Neuronal stem cell (in vitro differentiated cells): ENCODE measurements around the gene CTPS1.

Source experiments
- DNase-seq: peaks from one replicate; pipeline ENCODE4 v3.0.0-alpha.2; 2013; ENCODE audit warnings: low spot score
- H2AFZ ChIP-seq: one replicate; pipeline ENCODE4 v1.6.1; 2013; ENCODE audit warnings: mild to moderate bottlenecking, low read length, inconsistent platforms
- H2AK5ac ChIP-seq: 2 replicates; pipeline ENCODE4 v1.6.1; 2013; ENCODE audit warnings: low read depth, mild to moderate bottlenecking, inconsistent platforms, low read length, moderate library complexity, mixed read lengths
- H2BK120ac ChIP-seq: 2 replicates; pipeline ENCODE4 v1.6.1; 2013; ENCODE audit warnings: low read depth, mild to moderate bottlenecking, inconsistent platforms, low read length, moderate library complexity, mixed read lengths
- H2BK12ac ChIP-seq: one replicate; pipeline ENCODE4 v1.6.1; 2013; ENCODE audit warnings: low read length, inconsistent platforms
- H2BK15ac ChIP-seq: 2 replicates; pipeline ENCODE4 v1.6.1; 2013; ENCODE audit warnings: mild to moderate bottlenecking, low read length, inconsistent platforms, mixed read lengths
- H2BK5ac ChIP-seq: one replicate; pipeline ENCODE4 v1.6.1; 2013; ENCODE audit warnings: inconsistent platforms, mild to moderate bottlenecking, low read length, moderate library complexity
- H3K14ac ChIP-seq: one replicate; pipeline ENCODE4 v1.6.1; 2013; ENCODE audit warnings: low read length, inconsistent platforms
- H3K18ac ChIP-seq: 2 replicates; pipeline ENCODE4 v1.6.1; 2013; ENCODE audit warnings: low read length, inconsistent platforms
- H3K23ac ChIP-seq: 2 replicates; pipeline ENCODE4 v1.6.1; 2013; ENCODE audit warnings: low read depth, mild to moderate bottlenecking, mixed read lengths, low read length, inconsistent platforms; ENCODE audit not compliant: poor library complexity
- H3K27ac ChIP-seq: replicated peaks from 3 replicates; pipeline ENCODE4 v1.5.1; 2013; ENCODE audit warnings: low read length, inconsistent platforms
- H3K27me3 ChIP-seq, 3 experiments: 2 replicates each; pipeline ENCODE4 v1.6.1; 2013; ENCODE audit warnings: low read length in 3 of 3, mild to moderate bottlenecking in 2 of 3, inconsistent platforms in 1 of 3, low read depth in 1 of 3, mixed read lengths in 1 of 3, moderate library complexity in 1 of 3; ENCODE audit not compliant: control insufficient read depth in 3 of 3, insufficient read depth in 3 of 3
- H3K36me3 ChIP-seq, 2 donors: replicated peaks in 1 of 2; 2 replicates each; pipeline ENCODE4 v1.6.1; 2013; ENCODE audit warnings: low read length in 2 of 2; ENCODE audit not compliant: control insufficient read depth in 2 of 2, insufficient read depth in 2 of 2
- H3K4ac ChIP-seq: 2 replicates; pipeline ENCODE4 v1.6.1; 2013; ENCODE audit warnings: inconsistent platforms, mild to moderate bottlenecking, low read length, moderate library complexity
- H3K4me1 ChIP-seq, 2 donors: 1 replicate in 1 of 2; 2 replicates in 1 of 2; pipeline ENCODE4 v1.6.1; 2013; ENCODE audit warnings: low read length in 2 of 2, low read depth in 1 of 2; ENCODE audit not compliant: control insufficient read depth in 2 of 2, insufficient read depth in 1 of 2
- H3K4me2 ChIP-seq: one replicate; pipeline ENCODE4 v1.6.1; 2013; ENCODE audit warnings: mild to moderate bottlenecking, low read length, inconsistent platforms; ENCODE audit not compliant: insufficient read depth, poor library complexity, severe bottlenecking
- H3K4me3 ChIP-seq, 2 donors: 2 replicates each; pipeline ENCODE4 v1.5.1; 2013; ENCODE audit warnings: low read length in 2 of 2, mild to moderate bottlenecking in 2 of 2, inconsistent platforms in 1 of 2, moderate library complexity in 1 of 2
- H3K79me1 ChIP-seq: one replicate; pipeline ENCODE4 v1.6.1; 2013; ENCODE audit warnings: low read depth, mild to moderate bottlenecking, inconsistent platforms, low read length, moderate library complexity
- H3K9ac ChIP-seq: one replicate; pipeline ENCODE4 v1.6.1; 2013; ENCODE audit warnings: mild to moderate bottlenecking, low read depth, low read length, inconsistent platforms; ENCODE audit not compliant: poor library complexity
- H3K9me3 ChIP-seq, 2 donors: replicated peaks in 1 of 2; 2 replicates each; pipeline versions ENCODE3 to v1.6.1; 2013; ENCODE audit warnings: low read length in 2 of 2, mild to moderate bottlenecking in 2 of 2, inconsistent platforms in 1 of 2, low read depth in 1 of 2, mixed read lengths in 1 of 2, moderate library complexity in 1 of 2; ENCODE audit not compliant: control insufficient read depth in 2 of 2, insufficient read depth in 1 of 2
- H4K8ac ChIP-seq: one replicate; pipeline ENCODE4 v1.6.1; 2013; ENCODE audit warnings: low read depth, mild to moderate bottlenecking, inconsistent platforms, low read length, moderate library complexity
- H4K91ac ChIP-seq: one replicate; pipeline ENCODE4 v1.6.1; 2013; ENCODE audit warnings: low read length, low read depth, mild to moderate bottlenecking, inconsistent platforms; ENCODE audit not compliant: poor library complexity
- WGBS, 2 donors: extraction: QIAGEN DNeasy Blood & Tissue Kit; methylation state at CpG; one replicate each; pipeline ENCODE4 v1.1.7; 2013; ENCODE audit warnings: missing lambda C conversion rate in 2 of 2, mixed read lengths in 1 of 2; ENCODE audit not compliant: insufficient read length in 2 of 2, insufficient replicate concordance in 1 of 2; ENCODE audit errors: extremely low coverage in 2 of 2; 5-methylcytosine and 5-hydroxymethylcytosine counted together

CTPS1 gene

DNA sequence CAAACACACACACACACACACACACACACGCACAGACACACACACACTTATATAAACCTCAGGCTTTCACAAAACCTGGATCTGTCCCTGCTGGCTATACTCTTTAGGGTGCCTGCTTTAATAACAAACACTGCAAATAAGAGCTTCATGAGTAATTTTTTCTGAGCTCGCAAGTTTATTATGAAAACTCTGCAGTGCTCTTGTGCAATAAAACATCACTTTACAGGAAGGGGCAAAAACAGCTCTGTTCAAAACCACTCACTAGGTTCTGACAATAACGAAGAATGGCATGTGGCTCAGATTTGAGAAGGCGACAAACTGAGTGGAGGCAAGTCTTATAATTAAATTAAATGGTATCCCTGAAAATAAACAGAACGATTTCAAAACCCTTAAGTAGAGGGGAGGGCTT lies 42.6 kb upstream of the CTPS1 start:
- no peak overlapping the region for H2AK5ac ChIP-seq
- DNase-seq, result no peak
- no peak overlapping the region for H2BK120ac ChIP-seq
- H3K79me1 ChIP-seq, result no peaks in the 10 kb centered on the region
- no peak overlapping the region for H3K23ac ChIP-seq
- H3K4me1 ChIP-seq, result peaks cover 0 to 2% of the 10 kb centered on the region in 2 donors
- no peak overlapping the region for H3K18ac ChIP-seq
- no peak overlapping the region for H2BK5ac ChIP-seq
- H3K9me3 ChIP-seq, result no peaks in the 10 kb centered on the region
- peaks cover 0 to 2% (median 0%) of the 10 kb centered on the region in 3 experiments for H3K27me3 ChIP-seq
- no peak overlapping the region for H4K8ac ChIP-seq
- H3K4me2 ChIP-seq, result no peak overlapping the region
- H3K4ac ChIP-seq, result no peak overlapping the region
- no peak overlapping the region for H2BK12ac ChIP-seq
- no peak overlapping the region for H3K14ac ChIP-seq
- no peaks in the 10 kb centered on the region for H3K36me3 ChIP-seq
- no peak overlapping the region for H4K91ac ChIP-seq
- no peak overlapping the region for H3K4me3 ChIP-seq
- H2BK15ac ChIP-seq, result no peak overlapping the region
- no CpG with 5 or more reads among the region's 5 CpGs for WGBS, 2 donors
- no peak overlapping the region for H3K27ac ChIP-seq
- no peak overlapping the region for H3K9ac ChIP-seq
- no peak overlapping the region for H2AFZ ChIP-seq

DNA sequence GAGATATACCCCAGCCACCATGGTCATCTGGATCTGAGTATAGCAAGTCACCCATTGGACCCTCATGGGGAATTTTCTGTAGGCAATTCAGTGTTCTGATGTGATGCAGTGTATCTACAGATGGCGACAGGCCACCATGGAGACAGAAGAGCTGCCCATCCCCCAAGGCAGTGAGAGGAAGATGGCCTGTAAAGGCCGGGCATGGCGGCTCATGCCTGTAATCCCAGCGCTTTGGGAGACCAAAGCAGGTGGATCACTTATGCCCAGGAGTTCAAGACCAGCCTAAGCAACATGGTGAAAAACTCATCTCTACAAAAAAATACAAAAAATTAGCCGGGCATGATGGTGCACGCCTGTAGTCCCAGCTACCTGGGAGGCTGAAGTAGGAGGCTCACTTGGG lies 41.1 kb upstream of the CTPS1 start:
- Histone ChIP-seq H3K14ac (no peak overlapping the region), H3K27ac (no peak overlapping the region), H3K4ac (no peak overlapping the region), H2AFZ (no peak overlapping the region), H3K4me2 (no peak overlapping the region), H4K8ac (no peak overlapping the region), H3K79me1 (no peaks in the 10 kb centered on the region), H2BK12ac (no peak overlapping the region), H2BK120ac (no peak overlapping the region), H3K9ac (no peak overlapping the region), H3K18ac (no peak overlapping the region), H2BK5ac (no peak overlapping the region), H4K91ac (no peak overlapping the region), H2BK15ac (no peak overlapping the region), H3K27me3 (peaks cover 0 to 2% (median 0%) of the 10 kb centered on the region in 3 experiments), H3K4me3 (no peak overlapping the region), H3K23ac (no peak overlapping the region), H3K4me1 (no peaks in the 10 kb centered on the region), H2AK5ac (no peak overlapping the region), H3K36me3 (no peaks in the 10 kb centered on the region), H3K9me3 (no peaks in the 10 kb centered on the region)
- DNase-seq, result no peak
- WGBS, 2 donors, result no CpG with 5 or more reads among the region's 6 CpGs

DNA sequence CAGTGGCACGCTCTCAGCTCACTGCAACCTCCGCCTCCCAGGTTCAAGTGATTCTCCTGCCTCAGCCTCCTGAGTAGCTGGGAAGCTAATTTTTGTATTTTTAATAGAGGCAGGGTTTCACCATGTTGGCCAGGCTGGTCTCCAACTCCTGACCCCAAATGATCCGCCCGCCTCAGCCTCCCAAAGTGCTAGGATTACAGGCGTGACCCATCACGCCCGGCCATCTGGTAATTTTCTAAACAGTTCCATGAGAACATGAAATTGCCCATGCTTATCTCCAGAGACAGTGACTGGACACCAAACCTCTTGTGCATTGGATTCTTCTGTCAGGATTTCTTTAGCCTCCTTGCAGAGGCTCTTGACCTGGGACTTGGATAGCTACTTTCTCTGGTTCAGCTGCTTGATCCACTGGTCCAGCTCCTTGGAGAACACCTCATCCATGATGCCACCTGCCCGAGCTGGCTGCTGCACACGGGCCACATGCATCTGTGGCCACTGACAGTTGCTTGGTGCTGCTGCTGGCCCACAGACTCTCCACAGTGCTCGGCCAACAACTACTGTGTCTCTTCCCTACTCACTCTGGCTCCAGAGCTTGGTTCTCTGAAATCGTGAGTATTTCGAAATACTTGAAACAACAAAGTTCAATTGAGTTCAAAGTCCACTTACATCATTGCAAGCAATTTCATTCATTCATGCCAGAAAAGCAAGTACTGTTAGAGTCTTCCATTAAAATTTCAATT lies 40.0 kb upstream of the CTPS1 start:
- Histone ChIP-seq H3K27me3 (peaks cover 0 to 2% (median 0%) of the 10 kb centered on the region in 3 experiments), H2AFZ (no peak overlapping the region), H3K9me3 (no peaks in the 10 kb centered on the region), H3K9ac (no peak overlapping the region), H4K8ac (no peak overlapping the region), H3K36me3 (no peaks in the 10 kb centered on the region), H2BK5ac (no peak overlapping the region), H2BK15ac (no peak overlapping the region), H3K4me2 (no peak overlapping the region), H3K27ac (no peak overlapping the region), H3K79me1 (no peaks in the 10 kb centered on the region), H2BK120ac (no peak overlapping the region), H3K4me1 (no peaks in the 10 kb centered on the region), H3K23ac (peak overlapping the region; percentile 65), H3K4ac (no peak overlapping the region), H2AK5ac (no peak overlapping the region), H3K14ac (no peak overlapping the region), H3K4me3 (no peak overlapping the region), H4K91ac (no peak overlapping the region), H2BK12ac (no peak overlapping the region), H3K18ac (no peak overlapping the region)
- WGBS, 2 donors, result no CpG with 5 or more reads among the region's 12 CpGs
- no peak for DNase-seq

DNA sequence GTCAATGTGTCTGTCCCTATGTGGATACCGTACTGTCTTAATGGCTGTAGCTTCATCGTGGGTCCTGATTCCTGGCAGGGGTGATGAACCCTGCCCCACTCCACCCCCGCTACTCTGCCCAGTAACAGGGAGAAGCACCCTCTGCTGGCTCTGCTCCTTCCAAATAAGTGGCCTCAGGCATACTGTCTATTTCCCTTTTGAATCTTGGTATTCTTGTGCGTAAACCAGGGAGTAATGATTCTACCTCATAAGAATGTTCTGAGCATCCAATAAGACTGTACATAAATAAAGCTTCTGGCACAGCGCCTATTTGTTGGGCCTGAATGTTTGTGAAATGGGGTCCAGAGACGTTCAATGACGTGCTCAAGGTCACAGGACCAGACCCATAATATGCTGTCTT lies 35.2 kb upstream of the CTPS1 start:
- no peak overlapping the region for H3K27ac ChIP-seq
- H2BK5ac ChIP-seq, result no peak overlapping the region
- no CpG with 5 or more reads among the region's 7 CpGs for WGBS, 2 donors
- no peak overlapping the region for H3K23ac ChIP-seq
- H3K4ac ChIP-seq, result no peak overlapping the region
- peaks cover 0 to 3% of the 10 kb centered on the region in 2 donors for H3K4me1 ChIP-seq
- no peak overlapping the region for H2BK15ac ChIP-seq
- H3K4me2 ChIP-seq, result no peak overlapping the region
- no peak overlapping the region for H2AK5ac ChIP-seq
- no peak overlapping the region for H4K91ac ChIP-seq
- no peak overlapping the region for H3K9ac ChIP-seq
- no peaks in the 10 kb centered on the region for H3K27me3 ChIP-seq
- H3K4me3 ChIP-seq, result no peak overlapping the region
- H2BK12ac ChIP-seq, result no peak overlapping the region
- H3K18ac ChIP-seq, result no peak overlapping the region
- no peak overlapping the region for H2BK120ac ChIP-seq
- H2AFZ ChIP-seq, result no peak overlapping the region
- H3K14ac ChIP-seq, result no peak overlapping the region
- peaks cover 0 to 2% of the 10 kb centered on the region in 2 donors for H3K9me3 ChIP-seq
- no peaks in the 10 kb centered on the region for H3K36me3 ChIP-seq
- H4K8ac ChIP-seq, result no peak overlapping the region
- no peak for DNase-seq
- H3K79me1 ChIP-seq, result no peaks in the 10 kb centered on the region
